ENCODE measurements around the gene CDCA5. TPM values are rescaled to one million over a fixed set of nuclear protein-coding genes. Genes with fewer than 3 reads are reported as not detected.

The CDCA5 gene
- total and polyA plus RNA-seq, 2 donors: 2.2 to 26.8 TPM

DNA sequence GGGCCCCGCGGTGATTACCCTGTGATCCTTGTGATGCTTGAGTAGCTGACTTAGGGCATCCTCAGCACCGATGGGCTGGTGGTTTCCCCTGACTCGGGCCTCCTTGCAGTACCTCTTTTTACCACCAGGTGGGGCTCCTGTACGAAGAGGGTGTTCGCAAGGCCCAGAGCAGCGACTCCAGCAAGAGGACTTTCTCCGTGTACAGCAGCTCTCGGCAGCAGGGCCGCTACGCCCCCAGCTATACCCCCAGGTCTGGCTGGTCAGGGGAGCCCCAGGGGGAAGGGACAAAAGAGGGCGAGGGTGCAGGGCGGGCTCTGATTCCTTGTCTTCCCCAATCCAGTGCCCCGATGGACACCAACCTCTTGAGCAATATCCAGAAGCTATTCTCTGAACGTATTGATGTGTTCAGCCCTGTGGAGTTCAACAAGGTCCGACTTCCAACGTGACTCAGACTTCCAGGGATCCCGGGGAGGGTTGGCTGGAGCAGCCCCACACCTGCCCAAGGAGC is 26.6 kb upstream of the CDCA5 start:
- WGBS: 26% methylated on average over 18 of the region's 18 CpGs
- H3K27me3 ChIP-seq (ENCODE audit: control insufficient read depth in 2 of 2, insufficient read depth in 1 of 2, low read length in 1 of 2): peaks cover 0 to 3% of the 10 kb centered on the region in 2 donors
- H3K4me1 ChIP-seq (ENCODE audit: control insufficient read depth in 2 of 2, insufficient read depth in 2 of 2, low read length in 2 of 2): peaks cover 14 to 42% of the 10 kb centered on the region in 2 donors
- H3K4me3 ChIP-seq (ENCODE audit: low read length in 2 of 2): no peak overlapping the region
- H3K36me3 ChIP-seq (ENCODE audit: control insufficient read depth in 2 of 2, insufficient read depth in 2 of 2, low read length in 1 of 2): peaks cover 35 to 47% of the 10 kb centered on the region in 2 donors
- DNase-seq (ENCODE audit: low read depth in 6 of 9, low spot score in 9 of 9): peak; percentile 71 to 93 (median 84)
- peaks cover 0 to 9% of the 10 kb centered on the region in 2 donors for H3K9me3 ChIP-seq (ENCODE audit: control insufficient read depth in 2 of 2, insufficient read depth in 1 of 2, low read length in 1 of 2)
- peak overlapping the region in 1 of 2 donors; percentile 58 for H3K27ac ChIP-seq (ENCODE audit: low read depth in 1 of 2, low read length in 1 of 2)

DNA sequence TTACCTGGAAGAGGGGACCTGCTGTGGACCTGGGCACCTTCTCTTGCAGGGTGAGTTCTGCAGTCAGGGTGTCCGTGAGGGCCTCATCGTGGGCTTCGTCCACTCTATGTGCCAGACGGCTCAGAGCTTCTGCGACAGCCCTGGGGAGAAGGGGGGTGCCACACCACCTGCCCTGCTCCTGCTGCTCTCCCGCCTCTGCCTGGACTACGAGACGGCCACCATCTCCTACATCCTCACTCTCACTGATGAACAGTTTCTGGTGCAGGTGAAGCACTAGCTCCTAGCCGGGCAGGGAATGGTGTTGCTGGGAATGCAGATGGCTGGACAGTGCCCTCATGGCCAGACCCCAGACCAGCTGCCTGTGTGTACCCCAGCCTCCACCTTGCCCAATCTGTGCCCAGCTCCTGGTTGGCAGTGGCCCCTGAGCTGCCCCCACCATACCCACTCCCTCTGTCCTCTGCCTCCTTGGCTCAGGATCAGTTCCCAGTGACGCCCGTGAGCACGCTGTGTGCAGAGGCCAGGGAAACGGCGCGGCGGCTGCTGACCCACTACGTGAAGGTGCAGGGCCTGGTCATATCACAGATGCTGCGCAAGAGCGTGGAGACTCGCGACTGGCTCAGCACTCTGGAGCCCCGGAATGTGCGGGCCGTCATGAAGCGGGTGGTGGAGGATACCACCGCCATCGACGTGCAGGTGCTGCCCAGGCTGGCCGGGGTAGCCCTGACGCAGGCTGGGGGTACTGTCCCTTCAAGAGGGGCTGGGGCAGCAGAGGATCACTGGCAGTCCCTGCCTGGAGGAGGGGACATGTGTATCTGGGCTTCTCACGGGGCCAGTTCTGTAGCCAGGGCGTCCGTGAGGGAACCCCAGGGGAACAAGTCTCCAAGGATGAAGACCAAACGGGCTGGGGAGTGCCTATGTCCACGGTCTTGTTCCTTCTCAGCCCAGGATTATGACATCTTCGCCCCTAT is 25.7 kb upstream of the CDCA5 start:
- peaks cover 14 to 39% of the 10 kb centered on the region in 2 donors for H3K4me1 ChIP-seq (ENCODE audit: control insufficient read depth in 2 of 2, insufficient read depth in 2 of 2, low read length in 2 of 2)
- no peak overlapping the region for H3K27ac ChIP-seq (ENCODE audit: low read depth in 1 of 2, low read length in 1 of 2)
- H3K27me3 ChIP-seq (ENCODE audit: control insufficient read depth in 2 of 2, insufficient read depth in 1 of 2, low read length in 1 of 2): peaks cover 0 to 3% of the 10 kb centered on the region in 2 donors
- no peak overlapping the region for H3K4me3 ChIP-seq (ENCODE audit: low read length in 2 of 2)
- WGBS: 97% methylated on average over 36 of the region's 36 CpGs
- DNase-seq (ENCODE audit: low read depth in 6 of 9, low spot score in 9 of 9): no peak
- H3K36me3 ChIP-seq (ENCODE audit: control insufficient read depth in 2 of 2, insufficient read depth in 2 of 2, low read length in 1 of 2): peaks cover 30 to 46% of the 10 kb centered on the region in 2 donors
- peaks cover 0 to 9% of the 10 kb centered on the region in 2 donors for H3K9me3 ChIP-seq (ENCODE audit: control insufficient read depth in 2 of 2, insufficient read depth in 1 of 2, low read length in 1 of 2)

DNA sequence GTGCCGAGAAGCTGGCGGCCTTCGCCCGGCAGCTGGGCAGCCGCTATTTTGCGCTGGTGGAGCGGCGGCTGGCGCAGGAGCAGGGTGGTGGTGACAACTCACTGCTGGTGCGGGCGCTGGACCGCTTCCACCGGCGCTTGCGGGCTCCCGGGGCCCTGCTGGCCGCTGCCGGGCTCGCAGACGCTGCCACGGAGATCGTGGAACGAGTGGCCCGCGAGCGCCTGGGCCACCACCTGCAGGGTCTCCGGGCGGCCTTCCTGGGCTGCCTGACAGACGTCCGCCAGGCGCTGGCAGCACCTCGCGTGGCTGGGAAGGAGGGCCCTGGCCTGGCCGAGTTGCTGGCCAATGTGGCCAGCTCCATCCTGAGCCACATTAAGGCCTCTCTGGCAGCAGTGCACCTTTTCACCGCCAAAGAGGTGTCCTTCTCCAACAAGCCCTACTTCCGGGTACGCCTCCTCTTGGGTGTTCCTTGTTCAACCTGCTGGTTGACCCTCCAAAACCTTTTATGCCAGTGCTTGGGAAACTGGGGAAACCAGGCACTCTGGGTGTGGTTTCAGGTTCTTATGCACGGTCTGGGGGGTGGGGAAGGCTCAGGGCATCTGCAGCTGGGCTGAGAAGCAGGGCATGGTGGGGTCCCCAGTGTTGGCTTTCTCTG is 24.8 kb upstream of the CDCA5 start:
- 98% methylated on average over 38 of the region's 38 CpGs for WGBS
- peaks cover 14 to 36% of the 10 kb centered on the region in 2 donors for H3K4me1 ChIP-seq (ENCODE audit: control insufficient read depth in 2 of 2, insufficient read depth in 2 of 2, low read length in 2 of 2)
- no peak overlapping the region for H3K27ac ChIP-seq (ENCODE audit: low read depth in 1 of 2, low read length in 1 of 2)
- H3K9me3 ChIP-seq (ENCODE audit: control insufficient read depth in 2 of 2, insufficient read depth in 1 of 2, low read length in 1 of 2): peaks cover 0 to 9% of the 10 kb centered on the region in 2 donors
- H3K4me3 ChIP-seq (ENCODE audit: low read length in 2 of 2): no peak overlapping the region
- DNase-seq (ENCODE audit: low read depth in 6 of 9, low spot score in 9 of 9): no peak
- peaks cover 30 to 51% of the 10 kb centered on the region in 2 donors for H3K36me3 ChIP-seq (ENCODE audit: control insufficient read depth in 2 of 2, insufficient read depth in 2 of 2, low read length in 1 of 2)
- peaks cover 0 to 3% of the 10 kb centered on the region in 2 donors for H3K27me3 ChIP-seq (ENCODE audit: control insufficient read depth in 2 of 2, insufficient read depth in 1 of 2, low read length in 1 of 2)

DNA sequence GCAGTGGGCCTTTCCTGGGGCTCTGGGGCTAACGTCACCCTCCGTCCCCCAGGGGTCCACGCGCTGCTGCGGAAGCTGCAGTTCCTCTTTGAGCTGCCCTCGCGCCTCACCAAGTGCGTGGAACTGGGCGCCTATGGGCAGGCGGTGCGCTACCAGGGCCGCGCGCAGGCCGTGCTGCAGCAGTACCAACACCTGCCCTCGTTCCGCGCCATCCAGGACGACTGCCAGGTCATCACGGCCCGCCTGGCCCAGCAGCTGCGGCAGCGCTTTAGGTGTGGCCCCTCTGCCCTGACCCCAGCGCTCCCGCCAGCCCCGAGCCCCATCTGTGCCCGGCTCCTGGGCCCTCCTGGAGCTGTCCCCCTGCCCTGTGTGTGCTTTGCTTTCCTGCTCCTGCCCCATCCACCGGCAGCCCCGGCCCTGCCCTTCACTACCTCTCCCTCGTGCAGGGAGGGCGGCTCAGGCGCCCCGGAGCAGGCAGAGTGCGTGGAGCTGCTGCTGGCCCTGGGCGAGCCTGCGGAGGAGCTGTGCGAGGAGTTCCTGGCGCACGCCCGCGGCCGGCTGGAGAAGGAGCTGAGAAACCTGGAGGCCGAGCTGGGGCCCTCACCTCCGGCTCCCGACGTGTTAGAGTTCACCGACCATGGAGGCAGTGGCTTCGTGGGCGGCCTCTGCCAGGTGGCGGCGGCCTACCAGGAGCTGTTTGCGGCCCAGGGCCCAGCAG is 24.1 kb upstream of the CDCA5 start:
- 98% methylated on average over 52 of the region's 52 CpGs for WGBS
- H3K4me3 ChIP-seq (ENCODE audit: low read length in 2 of 2): no peak overlapping the region
- peaks cover 8 to 29% of the 10 kb centered on the region in 2 donors for H3K4me1 ChIP-seq (ENCODE audit: control insufficient read depth in 2 of 2, insufficient read depth in 2 of 2, low read length in 2 of 2)
- no peak overlapping the region for H3K27ac ChIP-seq (ENCODE audit: low read depth in 1 of 2, low read length in 1 of 2)
- peaks cover 0 to 3% of the 10 kb centered on the region in 2 donors for H3K27me3 ChIP-seq (ENCODE audit: control insufficient read depth in 2 of 2, insufficient read depth in 1 of 2, low read length in 1 of 2)
- peaks cover 0 to 8% of the 10 kb centered on the region in 2 donors for H3K9me3 ChIP-seq (ENCODE audit: control insufficient read depth in 2 of 2, insufficient read depth in 1 of 2, low read length in 1 of 2)
- peaks cover 31 to 54% of the 10 kb centered on the region in 2 donors for H3K36me3 ChIP-seq (ENCODE audit: control insufficient read depth in 2 of 2, insufficient read depth in 2 of 2, low read length in 1 of 2)
- no peak for DNase-seq (ENCODE audit: low read depth in 6 of 9, low spot score in 9 of 9)

DNA sequence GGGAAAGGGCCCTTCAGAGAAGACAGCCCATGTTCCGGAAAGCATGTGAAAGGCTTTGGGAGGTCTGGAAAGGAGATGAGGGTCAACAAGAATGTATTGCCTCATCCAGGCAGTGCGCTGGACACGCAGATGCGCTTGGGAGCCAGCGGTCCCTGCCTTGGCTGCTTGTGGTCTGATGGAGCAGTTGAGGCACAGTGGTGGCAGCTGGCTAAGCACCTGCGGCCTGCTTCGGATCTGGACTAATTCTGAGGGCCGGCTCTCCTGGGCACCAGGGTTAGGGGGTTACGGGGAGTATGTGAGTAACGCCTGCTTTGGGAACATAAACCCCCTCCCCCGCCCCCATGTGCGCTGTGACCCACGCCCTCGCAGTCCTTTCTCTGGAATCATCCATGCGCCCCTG is 23.2 kb upstream of the CDCA5 start:
- Histone ChIP-seq H3K27ac (ENCODE audit: low read depth in 1 of 2, low read length in 1 of 2) (no peak overlapping the region), H3K36me3 (ENCODE audit: control insufficient read depth in 2 of 2, insufficient read depth in 2 of 2, low read length in 1 of 2) (peaks cover 35 to 59% of the 10 kb centered on the region in 2 donors), H3K27me3 (ENCODE audit: control insufficient read depth in 2 of 2, insufficient read depth in 1 of 2, low read length in 1 of 2) (no peaks in the 10 kb centered on the region), H3K4me1 (ENCODE audit: control insufficient read depth in 2 of 2, insufficient read depth in 2 of 2, low read length in 2 of 2) (peaks cover 5 to 22% of the 10 kb centered on the region in 2 donors), H3K4me3 (ENCODE audit: low read length in 2 of 2) (no peak overlapping the region), H3K9me3 (ENCODE audit: control insufficient read depth in 2 of 2, insufficient read depth in 1 of 2, low read length in 1 of 2) (peaks cover 0 to 2% of the 10 kb centered on the region in 2 donors)
- WGBS: 99% methylated on average over 15 of the region's 15 CpGs
- no peak for DNase-seq (ENCODE audit: low read depth in 6 of 9, low spot score in 9 of 9)

DNA sequence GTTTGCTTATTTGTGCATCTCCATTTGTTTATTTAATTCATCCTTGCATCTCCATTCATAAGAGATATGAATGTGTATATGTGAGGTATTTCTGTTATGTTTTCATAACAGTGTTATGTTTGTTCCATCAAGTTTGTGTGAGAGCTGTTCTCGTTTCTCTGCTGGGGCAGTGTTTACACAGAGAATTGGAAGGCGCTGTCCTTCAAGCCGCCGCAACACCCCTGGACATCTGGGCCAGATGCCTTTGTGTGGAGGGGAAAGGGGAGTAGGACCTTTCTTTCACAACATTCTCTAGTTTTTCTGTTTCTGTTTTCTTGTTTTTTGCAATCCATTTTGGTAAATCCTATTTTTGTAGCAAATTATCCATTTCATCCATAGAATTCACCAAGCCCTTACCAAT is 20.8 kb upstream of the CDCA5 start:
- no peaks in the 10 kb centered on the region for H3K4me1 ChIP-seq (ENCODE audit: control insufficient read depth in 2 of 2, insufficient read depth in 2 of 2, low read length in 2 of 2)
- H3K27ac ChIP-seq (ENCODE audit: low read depth in 1 of 2, low read length in 1 of 2): no peak overlapping the region
- no peak for DNase-seq (ENCODE audit: low read depth in 6 of 9, low spot score in 9 of 9)
- H3K27me3 ChIP-seq (ENCODE audit: control insufficient read depth in 2 of 2, insufficient read depth in 1 of 2, low read length in 1 of 2): no peaks in the 10 kb centered on the region
- H3K9me3 ChIP-seq (ENCODE audit: control insufficient read depth in 2 of 2, insufficient read depth in 1 of 2, low read length in 1 of 2): no peaks in the 10 kb centered on the region
- WGBS: 98% methylated on average over 4 of the region's 4 CpGs
- peaks cover 36 to 56% of the 10 kb centered on the region in 2 donors for H3K36me3 ChIP-seq (ENCODE audit: control insufficient read depth in 2 of 2, insufficient read depth in 2 of 2, low read length in 1 of 2)
- no peak overlapping the region for H3K4me3 ChIP-seq (ENCODE audit: low read length in 2 of 2)

DNA sequence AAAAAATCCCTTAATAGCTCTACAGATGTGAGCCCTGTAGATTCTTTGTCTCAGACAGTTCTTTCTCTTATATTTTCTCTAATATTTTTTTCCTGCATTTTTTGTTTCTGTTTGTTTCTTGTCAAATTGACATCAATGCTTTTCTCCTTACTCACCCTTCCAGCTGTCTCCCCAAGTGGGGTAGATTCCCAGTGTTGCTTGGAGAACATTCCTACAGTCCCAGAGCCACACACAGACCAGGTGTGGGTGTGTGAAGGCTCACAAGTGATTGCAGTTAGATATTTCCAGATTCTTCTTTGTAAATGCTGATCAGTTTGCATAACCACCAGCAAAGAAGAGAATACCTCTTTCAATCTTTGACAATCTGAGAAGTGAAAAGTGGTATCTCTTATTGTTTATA is 19.6 kb upstream of the CDCA5 start:
- Histone ChIP-seq H3K4me1 (ENCODE audit: control insufficient read depth in 2 of 2, insufficient read depth in 2 of 2, low read length in 2 of 2) (no peaks in the 10 kb centered on the region), H3K9me3 (ENCODE audit: control insufficient read depth in 2 of 2, insufficient read depth in 1 of 2, low read length in 1 of 2) (no peaks in the 10 kb centered on the region), H3K27ac (ENCODE audit: low read depth in 1 of 2, low read length in 1 of 2) (no peak overlapping the region)

DNA sequence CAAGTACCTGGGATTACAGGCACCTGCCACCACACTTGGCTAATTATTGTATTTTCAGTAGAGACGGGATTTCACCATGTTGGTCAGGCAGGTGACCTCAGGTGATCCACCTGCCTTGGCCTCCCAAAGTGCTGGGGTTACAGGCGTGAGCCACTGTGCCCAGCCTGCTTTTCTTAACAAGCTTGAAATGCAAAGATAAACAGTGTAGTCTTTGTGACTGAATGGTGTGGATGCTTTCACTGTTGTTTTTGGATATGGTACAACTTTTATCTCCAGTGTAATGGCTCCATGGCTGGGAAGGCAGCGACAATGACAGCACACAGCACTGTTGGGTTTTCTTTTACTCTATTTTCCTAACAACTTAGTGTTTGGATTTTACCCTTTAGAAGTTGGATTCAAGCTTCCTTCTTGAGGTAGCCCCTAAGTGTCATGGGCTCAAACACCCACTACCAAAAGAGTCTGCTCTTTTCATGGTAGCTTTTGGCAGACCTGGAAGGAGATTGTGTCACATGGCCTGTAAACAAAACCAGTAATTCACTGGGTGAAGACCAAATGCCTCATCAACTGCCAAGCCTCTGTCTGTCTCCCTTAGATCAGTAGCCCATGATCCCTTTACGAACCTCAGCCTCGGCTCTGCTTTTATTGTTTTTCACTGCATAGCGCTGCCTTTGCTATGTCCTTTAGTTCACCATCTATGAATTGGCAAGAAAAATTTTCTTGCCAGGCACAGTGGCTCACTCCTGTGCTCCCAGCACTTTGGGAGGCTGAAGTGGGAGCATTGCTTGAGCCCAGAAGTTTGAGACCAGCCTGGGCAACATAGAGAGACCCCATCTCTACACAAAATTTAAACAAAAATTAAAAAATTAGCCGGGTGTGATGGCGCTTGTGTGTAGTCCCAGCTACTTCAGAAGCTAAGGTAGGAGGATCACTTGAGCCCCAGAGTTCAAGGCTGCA is 18.6 kb upstream of the CDCA5 start:
- no peak for DNase-seq (ENCODE audit: low read depth in 6 of 9, low spot score in 9 of 9)
- Histone ChIP-seq H3K27ac (ENCODE audit: low read depth in 1 of 2, low read length in 1 of 2) (no peak overlapping the region), H3K27me3 (ENCODE audit: control insufficient read depth in 2 of 2, insufficient read depth in 1 of 2, low read length in 1 of 2) (no peaks in the 10 kb centered on the region), H3K4me1 (ENCODE audit: control insufficient read depth in 2 of 2, insufficient read depth in 2 of 2, low read length in 2 of 2) (peaks cover 0 to 3% of the 10 kb centered on the region in 2 donors), H3K36me3 (ENCODE audit: control insufficient read depth in 2 of 2, insufficient read depth in 2 of 2, low read length in 1 of 2) (peaks cover 24 to 45% of the 10 kb centered on the region in 2 donors), H3K4me3 (ENCODE audit: low read length in 2 of 2) (no peak overlapping the region), H3K9me3 (ENCODE audit: control insufficient read depth in 2 of 2, insufficient read depth in 1 of 2, low read length in 1 of 2) (no peaks in the 10 kb centered on the region)
- WGBS: 95% methylated on average over 8 of the region's 8 CpGs

More for the DNA sequence above, 19.6 kb upstream of the CDCA5 start:
- peaks cover 25 to 47% of the 10 kb centered on the region in 2 donors for H3K36me3 ChIP-seq (ENCODE audit: control insufficient read depth in 2 of 2, insufficient read depth in 2 of 2, low read length in 1 of 2)
- H3K4me3 ChIP-seq (ENCODE audit: low read length in 2 of 2): no peak overlapping the region
- no peak for DNase-seq (ENCODE audit: low read depth in 6 of 9, low spot score in 9 of 9)
- H3K27me3 ChIP-seq (ENCODE audit: control insufficient read depth in 2 of 2, insufficient read depth in 1 of 2, low read length in 1 of 2): no peaks in the 10 kb centered on the region
